Measurements from ENCODE around the gene PKMYT1. TPM values are rescaled to one million over a fixed set of nuclear protein-coding genes. Genes with fewer than 3 reads are reported as not detected.
"Not testable (repeated sequence)": the region's sequence is repeated elsewhere in the genome, so short reads cannot be mapped to it uniquely, and the experiment has no call there.

The PKMYT1 gene
- total and polyA plus RNA-seq, 2 experiments from 2014 or later, result 28.1 to 30.6 TPM

DNA sequence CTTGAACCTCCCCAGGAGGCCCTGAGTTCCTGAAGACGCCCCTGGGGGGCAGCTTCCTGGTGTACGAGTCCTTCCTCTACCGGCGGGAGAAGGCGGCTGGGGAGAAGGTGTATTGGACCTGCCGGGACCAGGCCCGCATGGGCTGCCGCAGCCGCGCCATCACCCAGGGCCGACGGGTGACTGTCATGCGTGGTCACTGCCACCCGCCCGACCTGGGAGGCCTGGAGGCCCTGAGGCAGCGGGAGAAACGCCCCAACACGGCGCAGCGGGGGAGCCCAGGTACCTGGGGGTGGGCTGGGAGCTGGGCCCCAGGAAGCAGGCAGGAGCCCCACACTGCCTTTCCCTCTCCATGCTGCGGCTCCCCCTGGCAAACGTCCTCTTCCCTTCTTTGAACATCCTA, 46.5 kb downstream of the PKMYT1 start:
- DNase-seq (ENCODE audit: low read depth in 1 of 2, low spot score in 1 of 2), result no peak
- H3K36me3 ChIP-seq, result peaks cover 4% of the 10 kb centered on the region
- H3K27ac ChIP-seq, result no peak overlapping the region
- no peaks in the 10 kb centered on the region for H3K4me1 ChIP-seq (ENCODE audit: low read depth)
- H3K9me3 ChIP-seq (ENCODE audit: low read depth), result no peaks in the 10 kb centered on the region
- TF ChIP-seq, protein P1, sequence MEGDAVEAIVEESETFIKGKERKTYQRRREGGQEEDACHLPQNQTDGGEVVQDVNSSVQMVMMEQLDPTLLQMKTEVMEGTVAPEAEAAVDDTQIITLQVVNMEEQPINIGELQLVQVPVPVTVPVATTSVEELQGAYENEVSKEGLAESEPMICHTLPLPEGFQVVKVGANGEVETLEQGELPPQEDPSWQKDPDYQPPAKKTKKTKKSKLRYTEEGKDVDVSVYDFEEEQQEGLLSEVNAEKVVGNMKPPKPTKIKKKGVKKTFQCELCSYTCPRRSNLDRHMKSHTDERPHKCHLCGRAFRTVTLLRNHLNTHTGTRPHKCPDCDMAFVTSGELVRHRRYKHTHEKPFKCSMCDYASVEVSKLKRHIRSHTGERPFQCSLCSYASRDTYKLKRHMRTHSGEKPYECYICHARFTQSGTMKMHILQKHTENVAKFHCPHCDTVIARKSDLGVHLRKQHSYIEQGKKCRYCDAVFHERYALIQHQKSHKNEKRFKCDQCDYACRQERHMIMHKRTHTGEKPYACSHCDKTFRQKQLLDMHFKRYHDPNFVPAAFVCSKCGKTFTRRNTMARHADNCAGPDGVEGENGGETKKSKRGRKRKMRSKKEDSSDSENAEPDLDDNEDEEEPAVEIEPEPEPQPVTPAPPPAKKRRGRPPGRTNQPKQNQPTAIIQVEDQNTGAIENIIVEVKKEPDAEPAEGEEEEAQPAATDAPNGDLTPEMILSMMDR (IDR thresholded peaks at IDR 0.05; ENCODE audit: low read depth, low read length), result no peak
- no peak overlapping the region for H3K4me3 ChIP-seq
- no peaks in the 10 kb centered on the region for H3K27me3 ChIP-seq

DNA sequence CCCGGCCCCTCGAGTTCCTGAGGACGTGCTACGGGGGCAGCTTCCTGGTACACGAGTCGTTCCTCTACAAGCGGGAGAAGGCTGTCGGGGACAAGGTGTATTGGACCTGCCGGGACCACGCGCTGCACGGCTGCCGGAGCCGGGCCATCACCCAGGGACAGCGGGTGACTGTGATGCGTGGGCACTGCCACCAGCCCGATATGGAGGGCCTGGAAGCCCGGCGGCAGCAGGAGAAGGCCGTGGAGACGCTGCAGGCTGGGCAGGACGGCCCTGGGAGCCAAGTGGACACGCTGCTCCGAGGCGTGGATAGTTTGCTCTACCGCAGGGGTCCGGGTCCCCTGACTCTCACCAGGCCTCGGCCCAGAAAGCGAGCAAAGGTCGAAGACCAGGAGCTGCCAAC, 47.1 kb downstream of the PKMYT1 start:
- Histone ChIP-seq H3K4me1 (ENCODE audit: low read depth) (no peaks in the 10 kb centered on the region), H3K36me3 (peaks cover 4% of the 10 kb centered on the region), H3K4me3 (no peak overlapping the region), H3K27me3 (no peaks in the 10 kb centered on the region), H3K9me3 (ENCODE audit: low read depth) (no peaks in the 10 kb centered on the region), H3K27ac (no peak overlapping the region)
- DNase-seq (ENCODE audit: low read depth in 1 of 2, low spot score in 1 of 2), result no peak
- TF ChIP-seq, protein P1 (IDR thresholded peaks at IDR 0.05; ENCODE audit: low read depth, low read length), result no peak

DNA sequence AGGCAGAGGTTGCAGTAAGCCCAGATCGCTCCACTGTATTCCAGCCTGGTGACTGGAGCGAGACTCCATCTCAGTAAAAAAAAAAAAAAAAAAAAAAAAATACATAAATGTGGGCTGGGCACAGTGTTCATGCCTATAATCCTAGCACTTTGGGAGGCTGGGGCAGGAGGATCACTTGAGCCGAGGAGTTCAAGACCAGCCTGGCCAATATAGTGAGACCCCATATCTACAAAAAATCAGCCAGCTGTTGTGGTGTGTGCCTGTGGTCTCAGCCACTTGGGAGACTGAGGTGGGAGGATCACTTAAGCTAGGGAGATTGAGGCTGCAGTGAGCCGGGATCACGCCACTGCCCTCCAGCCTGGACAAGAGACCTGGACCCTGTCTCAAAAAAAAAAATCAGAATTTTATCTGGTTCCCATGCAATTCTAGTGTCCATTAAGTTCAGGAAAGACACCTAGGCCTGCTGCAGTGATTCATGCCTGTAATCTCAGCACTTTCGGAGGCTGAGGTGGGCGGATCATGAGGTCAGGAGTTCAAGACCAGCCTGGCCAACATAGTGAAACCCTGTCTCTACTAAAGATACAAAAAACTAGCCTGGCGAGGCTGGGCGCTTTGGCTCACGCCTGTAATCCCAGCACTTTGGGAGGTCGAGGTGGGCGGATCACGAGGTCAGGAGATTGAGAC, 48.9 kb downstream of the PKMYT1 start:
- not testable (repeated sequence) for H3K27me3 ChIP-seq; H3K9me3 ChIP-seq (ENCODE audit: low read depth); H3K4me3 ChIP-seq; H3K4me1 ChIP-seq (ENCODE audit: low read depth); DNase-seq (ENCODE audit: low read depth in 1 of 2, low spot score in 1 of 2); H3K27ac ChIP-seq; H3K36me3 ChIP-seq

DNA sequence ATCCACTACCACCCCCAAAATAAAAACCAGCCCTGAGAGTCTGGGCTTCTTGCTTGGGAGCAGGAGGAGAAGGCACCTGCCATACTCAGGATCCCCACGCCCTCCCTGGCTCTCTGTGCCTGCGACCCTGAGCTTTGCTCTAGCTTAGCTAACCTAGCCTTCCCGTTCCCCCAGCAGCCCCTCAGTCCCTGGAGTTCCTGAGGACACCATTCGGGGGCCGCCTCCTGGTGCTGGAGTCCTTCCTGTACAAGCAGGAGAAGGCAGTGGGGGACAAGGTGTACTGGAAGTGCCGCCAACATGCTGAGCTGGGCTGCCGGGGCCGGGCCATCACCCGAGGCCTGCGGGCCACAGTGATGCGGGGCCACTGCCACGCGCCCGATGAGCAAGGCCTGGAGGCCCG, 50.0 kb downstream of the PKMYT1 start:
- H3K27ac ChIP-seq, result no peak overlapping the region
- DNase-seq (ENCODE audit: low read depth in 1 of 2, low spot score in 1 of 2), result no peak

DNA sequence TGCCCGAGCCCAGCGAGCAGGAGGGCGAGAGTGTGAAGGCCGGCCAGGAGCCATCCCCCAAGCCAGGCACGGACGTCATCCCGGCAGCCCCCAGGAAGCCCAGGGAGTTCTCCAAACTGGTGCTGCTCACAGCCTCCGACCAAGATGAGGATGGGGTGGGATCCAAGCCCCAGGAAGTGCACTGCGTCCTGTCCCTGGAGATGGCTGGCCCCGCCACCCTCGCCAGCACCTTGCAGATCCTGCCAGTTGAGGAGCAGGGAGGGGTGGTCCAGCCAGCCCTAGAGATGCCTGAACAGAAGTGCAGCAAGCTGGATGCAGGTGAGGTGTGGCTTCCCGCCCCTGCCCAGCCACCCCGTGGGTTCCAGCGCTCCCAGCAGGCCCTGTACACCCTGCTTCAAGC, 50.6 kb downstream of the PKMYT1 start:
- no peaks in the 10 kb centered on the region for H3K36me3 ChIP-seq
- no peaks in the 10 kb centered on the region for H3K9me3 ChIP-seq (ENCODE audit: low read depth)
- H3K27me3 ChIP-seq, result no peaks in the 10 kb centered on the region
- no peak overlapping the region for H3K27ac ChIP-seq
- TF ChIP-seq, protein P1 (IDR thresholded peaks at IDR 0.05; ENCODE audit: low read depth, low read length), result no peak
- H3K4me3 ChIP-seq, result no peak overlapping the region
- DNase-seq (ENCODE audit: low read depth in 1 of 2, low spot score in 1 of 2), result no peak
- H3K4me1 ChIP-seq (ENCODE audit: low read depth), result no peaks in the 10 kb centered on the region

More for the DNA sequence above, 50.0 kb downstream of the PKMYT1 start:
- Histone ChIP-seq H3K9me3 (ENCODE audit: low read depth) (no peaks in the 10 kb centered on the region), H3K4me3 (no peak overlapping the region), H3K27me3 (no peaks in the 10 kb centered on the region), H3K4me1 (ENCODE audit: low read depth) (no peaks in the 10 kb centered on the region), H3K36me3 (no peaks in the 10 kb centered on the region)
- TF ChIP-seq, protein P1 (IDR thresholded peaks at IDR 0.05; ENCODE audit: low read depth, low read length), result no peak

DNA sequence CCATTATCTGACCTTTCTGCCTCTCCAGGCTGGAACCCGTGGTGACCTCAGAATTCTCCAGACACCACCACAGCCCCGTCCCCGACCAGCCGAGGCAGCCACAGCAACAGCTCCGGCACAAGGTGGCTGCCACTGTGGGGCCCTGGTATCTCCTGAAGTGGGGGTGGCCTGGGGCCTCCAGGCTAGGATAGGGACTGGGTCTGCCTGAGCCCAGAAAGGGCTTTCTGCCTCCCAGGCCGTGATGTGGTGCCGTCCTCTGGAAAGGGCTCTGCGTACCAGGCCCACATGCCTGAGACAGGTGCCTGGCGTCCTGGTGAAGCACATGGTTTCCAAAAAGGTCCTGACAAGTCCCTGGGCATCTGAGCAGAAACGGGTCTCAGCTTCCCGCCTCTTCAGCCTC, 51.5 kb downstream of the PKMYT1 start:
- H3K9me3 ChIP-seq (ENCODE audit: low read depth), result no peaks in the 10 kb centered on the region
- H3K36me3 ChIP-seq, result no peaks in the 10 kb centered on the region
- H3K27me3 ChIP-seq, result no peaks in the 10 kb centered on the region
- H3K4me1 ChIP-seq (ENCODE audit: low read depth), result no peaks in the 10 kb centered on the region
- DNase-seq (ENCODE audit: low read depth in 1 of 2, low spot score in 1 of 2), result no peak
- TF ChIP-seq, protein P1 (IDR thresholded peaks at IDR 0.05; ENCODE audit: low read depth, low read length), result no peak
- H3K27ac ChIP-seq, result no peak overlapping the region
- H3K4me3 ChIP-seq, result no peak overlapping the region

DNA sequence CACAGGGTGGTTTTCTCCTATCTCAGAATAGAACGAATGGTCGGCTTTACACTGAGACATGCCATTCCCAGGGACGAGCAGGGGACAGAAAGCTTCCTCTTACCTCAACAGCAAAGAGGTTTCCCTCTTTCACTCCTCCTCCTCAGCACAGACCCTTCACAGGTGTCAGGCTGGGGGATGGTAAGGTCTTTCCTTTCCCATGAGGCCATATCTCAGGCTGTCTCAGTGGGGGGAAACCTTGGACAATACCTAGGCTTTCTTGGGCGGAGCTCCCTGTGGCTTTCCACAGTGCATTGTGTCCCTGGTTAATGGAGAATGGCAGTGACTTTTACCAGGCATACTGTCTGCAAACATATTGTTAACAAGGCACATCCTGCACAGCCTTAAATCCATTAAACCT, 52.1 kb downstream of the PKMYT1 start:
- not testable (repeated sequence) for H3K27me3 ChIP-seq; H3K4me1 ChIP-seq (ENCODE audit: low read depth); DNase-seq (ENCODE audit: low read depth in 1 of 2, low spot score in 1 of 2); H3K9me3 ChIP-seq (ENCODE audit: low read depth); H3K4me3 ChIP-seq; H3K27ac ChIP-seq; H3K36me3 ChIP-seq
